ENCODE measurements around the gene SEMA6C.

Gene SEMA6C

DNA sequence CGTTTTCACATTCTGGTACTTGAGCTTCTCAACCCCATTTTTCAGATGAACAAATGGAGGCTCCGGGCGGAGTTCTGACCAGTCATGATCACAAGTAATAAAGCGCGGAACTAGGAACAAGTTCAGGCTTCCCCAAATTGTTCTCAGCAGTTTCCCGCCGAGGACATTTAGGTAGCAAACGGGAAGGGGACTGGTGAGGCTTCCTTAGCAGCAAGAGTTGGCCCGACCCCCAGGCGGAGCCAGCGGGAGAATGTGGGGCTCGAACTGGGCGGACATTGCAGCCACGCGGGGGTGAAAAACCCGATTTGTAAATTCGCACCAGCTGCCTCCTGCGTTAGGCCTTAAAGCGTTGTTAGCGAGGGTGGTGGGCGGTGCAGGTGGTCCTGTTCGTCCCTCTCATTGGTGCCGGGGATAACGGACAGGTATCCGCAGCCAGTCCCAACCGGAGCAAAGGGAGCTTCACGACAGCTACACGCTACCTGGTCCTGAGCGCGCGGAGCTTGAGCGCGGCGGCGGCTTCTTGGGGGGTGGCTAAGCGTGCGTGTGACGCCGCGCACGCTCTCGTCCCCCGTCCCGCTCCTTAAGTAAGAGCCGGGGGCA lies 15.3 kb downstream of the SEMA6C start:
- H2BK12ac ChIP-seq (ENCODE audit: low read length) = no peak overlapping the region
- no peaks in the 10 kb centered on the region for H3K79me1 ChIP-seq (ENCODE audit: low read depth, low read length)
- H3K4me2 ChIP-seq (ENCODE audit: insufficient read depth, low read length, poor library complexity, severe bottlenecking) = peak overlapping the region; percentile 86
- no peak overlapping the region for H3K4ac ChIP-seq (ENCODE audit: low read length)
- H2BK120ac ChIP-seq (ENCODE audit: low read depth, low read length) = no peak overlapping the region
- peak overlapping the region; percentile 35 for H3K23ac ChIP-seq (ENCODE audit: low read depth, low read length, poor library complexity)
- H2AK5ac ChIP-seq (ENCODE audit: low read depth, low read length) = no peak overlapping the region
- H3K4me3 ChIP-seq (ENCODE audit: low read length in 2 of 2) = peak overlapping the region in 1 of 2 donors; percentile 70
- no peak overlapping the region for H2AFZ ChIP-seq (ENCODE audit: low read length)
- no CpG with 5 or more reads among the region's 45 CpGs for WGBS, 2 donors (ENCODE audit: extremely low coverage in 2 of 2, insufficient read length in 2 of 2, insufficient replicate concordance in 1 of 2)
- H3K9ac ChIP-seq (ENCODE audit: low read depth, low read length, poor library complexity) = no peak overlapping the region
- H2BK15ac ChIP-seq (ENCODE audit: low read length) = no peak overlapping the region
- H3K27me3 ChIP-seq (ENCODE audit: control insufficient read depth in 3 of 3, insufficient read depth in 3 of 3, low read depth in 1 of 3, low read length in 3 of 3) = peaks cover 0 to 27% (median 5%) of the 10 kb centered on the region in 3 experiments
- H3K36me3 ChIP-seq (replicated peaks in 1 of 2; ENCODE audit: control insufficient read depth in 2 of 2, insufficient read depth in 2 of 2, low read length in 2 of 2) = peaks cover 18 to 41% of the 10 kb centered on the region in 2 donors
- H3K14ac ChIP-seq (ENCODE audit: low read length) = no peak overlapping the region
- no peak overlapping the region for H4K8ac ChIP-seq (ENCODE audit: low read depth, low read length)
- peak overlapping the region; percentile 82 for H3K18ac ChIP-seq (ENCODE audit: low read length)
- no peak overlapping the region for H2BK5ac ChIP-seq (ENCODE audit: low read length)
- peak; percentile 85 for DNase-seq (ENCODE audit: low spot score)
- no peaks in the 10 kb centered on the region for H3K9me3 ChIP-seq (replicated peaks in 1 of 2; ENCODE audit: control insufficient read depth in 2 of 2, insufficient read depth in 1 of 2, low read depth in 1 of 2, low read length in 2 of 2)
- peaks cover 0 to 8% of the 10 kb centered on the region in 2 donors for H3K4me1 ChIP-seq (ENCODE audit: control insufficient read depth in 2 of 2, insufficient read depth in 1 of 2, low read depth in 1 of 2, low read length in 2 of 2)
- H3K27ac ChIP-seq (replicated peaks; ENCODE audit: low read length) = no peak overlapping the region
- H4K91ac ChIP-seq (ENCODE audit: low read depth, low read length, poor library complexity) = no peak overlapping the region

DNA sequence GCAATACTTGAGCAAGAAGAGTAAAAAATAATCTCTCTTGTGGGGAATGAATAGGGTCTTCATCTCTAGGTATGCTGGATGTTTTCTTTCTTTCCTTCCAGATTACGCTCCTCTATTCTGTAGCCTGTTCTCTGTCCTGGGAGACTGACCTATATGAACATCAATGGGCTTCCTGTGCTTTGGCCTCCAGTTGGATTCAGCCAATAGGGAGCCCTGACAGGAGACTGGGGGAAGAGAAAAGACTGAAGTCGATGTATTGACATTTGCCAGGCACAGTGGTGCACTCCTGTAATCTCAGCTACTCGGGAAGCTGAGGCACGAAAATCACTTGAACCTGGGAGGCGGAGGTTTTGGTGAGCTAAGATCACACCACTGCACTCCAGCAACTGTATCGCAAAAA lies 17.6 kb downstream of the SEMA6C start:
- no peak for DNase-seq (ENCODE audit: low spot score)
- H2AK5ac ChIP-seq (ENCODE audit: low read depth, low read length) = no peak overlapping the region
- no peak overlapping the region for H3K4me2 ChIP-seq (ENCODE audit: insufficient read depth, low read length, poor library complexity, severe bottlenecking)
- H3K9me3 ChIP-seq (replicated peaks in 1 of 2; ENCODE audit: control insufficient read depth in 2 of 2, insufficient read depth in 1 of 2, low read depth in 1 of 2, low read length in 2 of 2) = no peaks in the 10 kb centered on the region
- no peak overlapping the region for H3K27ac ChIP-seq (replicated peaks; ENCODE audit: low read length)
- H3K4me3 ChIP-seq (ENCODE audit: low read length in 2 of 2) = no peak overlapping the region
- H2BK12ac ChIP-seq (ENCODE audit: low read length) = no peak overlapping the region
- H3K14ac ChIP-seq (ENCODE audit: low read length) = no peak overlapping the region
- H2BK5ac ChIP-seq (ENCODE audit: low read length) = no peak overlapping the region
- peaks cover 7 to 8% of the 10 kb centered on the region in 2 donors for H3K4me1 ChIP-seq (ENCODE audit: control insufficient read depth in 2 of 2, insufficient read depth in 1 of 2, low read depth in 1 of 2, low read length in 2 of 2)
- no peak overlapping the region for H2BK120ac ChIP-seq (ENCODE audit: low read depth, low read length)
- H3K79me1 ChIP-seq (ENCODE audit: low read depth, low read length) = no peaks in the 10 kb centered on the region
- peaks cover 2 to 18% of the 10 kb centered on the region in 2 donors for H3K36me3 ChIP-seq (replicated peaks in 1 of 2; ENCODE audit: control insufficient read depth in 2 of 2, insufficient read depth in 2 of 2, low read length in 2 of 2)
- H4K91ac ChIP-seq (ENCODE audit: low read depth, low read length, poor library complexity) = no peak overlapping the region
- H3K18ac ChIP-seq (ENCODE audit: low read length) = no peak overlapping the region
- no peak overlapping the region for H3K9ac ChIP-seq (ENCODE audit: low read depth, low read length, poor library complexity)
- H2BK15ac ChIP-seq (ENCODE audit: low read length) = no peak overlapping the region
- no peak overlapping the region for H4K8ac ChIP-seq (ENCODE audit: low read depth, low read length)
- whole genome bisulfite sequencing, 2 donors (ENCODE audit: extremely low coverage in 2 of 2, insufficient read length in 2 of 2, insufficient replicate concordance in 1 of 2) = no CpG with 5 or more reads among the region's 6 CpGs
- H2AFZ ChIP-seq (ENCODE audit: low read length) = no peak overlapping the region
- H3K23ac ChIP-seq (ENCODE audit: low read depth, low read length, poor library complexity) = no peak overlapping the region
- H3K27me3 ChIP-seq (ENCODE audit: control insufficient read depth in 3 of 3, insufficient read depth in 3 of 3, low read depth in 1 of 3, low read length in 3 of 3) = peaks cover 0 to 22% (median 5%) of the 10 kb centered on the region in 3 experiments
- no peak overlapping the region for H3K4ac ChIP-seq (ENCODE audit: low read length)

DNA sequence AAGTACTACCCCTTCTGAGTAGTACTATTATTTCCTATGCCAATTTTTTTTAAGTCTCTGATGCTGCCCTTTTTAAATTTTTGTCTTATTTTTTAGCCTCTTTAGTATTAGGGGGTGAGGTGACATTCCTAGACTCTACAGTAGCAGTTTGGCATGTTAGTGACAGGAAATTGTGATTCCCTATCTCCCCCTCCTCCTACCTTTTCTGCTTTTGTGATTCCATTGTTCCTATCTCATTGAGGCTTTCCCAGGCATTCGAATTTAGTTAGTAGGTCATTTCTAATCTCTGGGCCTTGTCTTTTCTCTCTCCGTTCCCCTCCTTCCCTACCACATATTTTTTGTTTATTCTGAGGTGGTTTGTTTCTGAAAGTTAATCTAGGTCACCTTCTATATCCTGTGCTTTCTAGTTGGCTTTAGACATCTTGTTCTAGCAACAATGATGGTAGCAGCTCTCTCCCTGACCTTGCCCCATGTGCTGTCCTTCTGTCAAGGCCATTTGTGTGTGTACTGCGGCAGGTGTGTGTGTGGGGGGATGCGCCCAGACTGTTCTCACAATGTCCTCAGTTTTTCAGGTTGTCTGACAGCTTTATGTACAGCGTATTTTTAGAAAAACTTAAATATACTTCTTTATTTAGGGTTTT lies 21.5 kb downstream of the SEMA6C start:
- no CpG with 5 or more reads among the region's 5 CpGs for WGBS, 2 donors (ENCODE audit: extremely low coverage in 2 of 2, insufficient read length in 2 of 2, insufficient replicate concordance in 1 of 2)
- no peak overlapping the region for H3K27ac ChIP-seq (replicated peaks; ENCODE audit: low read length)

DNA sequence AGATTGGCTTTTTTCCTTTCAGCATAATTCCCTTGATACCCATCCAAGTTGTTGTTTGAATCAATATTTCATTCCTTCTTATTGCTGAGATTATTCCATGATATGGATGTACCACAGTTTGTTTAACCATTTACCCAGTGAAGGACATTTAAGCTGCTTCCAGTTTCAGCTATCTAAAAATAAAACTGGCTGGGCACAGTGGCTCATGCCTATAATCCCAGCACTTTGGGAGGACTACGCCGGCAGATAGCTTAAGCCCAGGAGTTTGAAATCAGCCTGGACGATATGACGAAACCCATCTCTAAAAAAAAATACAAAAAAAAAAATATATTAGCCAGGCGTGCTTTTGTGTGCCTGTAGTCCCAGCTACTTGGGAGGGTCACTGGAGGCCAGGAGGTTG lies 32.6 kb downstream of the SEMA6C start:
- Histone ChIP-seq H2BK5ac (ENCODE audit: low read length) (no peak overlapping the region), H3K4me2 (ENCODE audit: insufficient read depth, low read length, poor library complexity, severe bottlenecking) (no peak overlapping the region)

More for the DNA sequence above, 21.5 kb downstream of the SEMA6C start:
- H2BK120ac ChIP-seq (ENCODE audit: low read depth, low read length) = no peak overlapping the region
- no peak overlapping the region for H3K9ac ChIP-seq (ENCODE audit: low read depth, low read length, poor library complexity)
- H3K27me3 ChIP-seq (ENCODE audit: control insufficient read depth in 3 of 3, insufficient read depth in 3 of 3, low read depth in 1 of 3, low read length in 3 of 3) = no peaks in the 10 kb centered on the region
- no peak overlapping the region for H4K8ac ChIP-seq (ENCODE audit: low read depth, low read length)
- no peaks in the 10 kb centered on the region for H3K79me1 ChIP-seq (ENCODE audit: low read depth, low read length)
- H2BK12ac ChIP-seq (ENCODE audit: low read length) = no peak overlapping the region
- no peak overlapping the region for H4K91ac ChIP-seq (ENCODE audit: low read depth, low read length, poor library complexity)
- no peak overlapping the region for H2AK5ac ChIP-seq (ENCODE audit: low read depth, low read length)
- DNase-seq (ENCODE audit: low spot score) = no peak
- H3K36me3 ChIP-seq (replicated peaks in 1 of 2; ENCODE audit: control insufficient read depth in 2 of 2, insufficient read depth in 2 of 2, low read length in 2 of 2) = no peaks in the 10 kb centered on the region
- no peak overlapping the region for H3K4ac ChIP-seq (ENCODE audit: low read length)
- no peak overlapping the region for H2BK5ac ChIP-seq (ENCODE audit: low read length)
- no peak overlapping the region for H3K18ac ChIP-seq (ENCODE audit: low read length)
- H3K4me2 ChIP-seq (ENCODE audit: insufficient read depth, low read length, poor library complexity, severe bottlenecking) = no peak overlapping the region
- H2BK15ac ChIP-seq (ENCODE audit: low read length) = no peak overlapping the region
- no peak overlapping the region for H3K14ac ChIP-seq (ENCODE audit: low read length)
- no peak overlapping the region for H3K4me3 ChIP-seq (ENCODE audit: low read length in 2 of 2)
- peaks cover 0 to 7% of the 10 kb centered on the region in 2 donors for H3K4me1 ChIP-seq (ENCODE audit: control insufficient read depth in 2 of 2, insufficient read depth in 1 of 2, low read depth in 1 of 2, low read length in 2 of 2)
- H3K23ac ChIP-seq (ENCODE audit: low read depth, low read length, poor library complexity) = no peak overlapping the region
- H3K9me3 ChIP-seq (replicated peaks in 1 of 2; ENCODE audit: control insufficient read depth in 2 of 2, insufficient read depth in 1 of 2, low read depth in 1 of 2, low read length in 2 of 2) = no peaks in the 10 kb centered on the region
- H2AFZ ChIP-seq (ENCODE audit: low read length) = peak overlapping the region; percentile 10

More for the DNA sequence above, 32.6 kb downstream of the SEMA6C start:
- H4K8ac ChIP-seq (ENCODE audit: low read depth, low read length) = no peak overlapping the region
- no peak overlapping the region for H3K4ac ChIP-seq (ENCODE audit: low read length)
- H3K27me3 ChIP-seq (ENCODE audit: control insufficient read depth in 3 of 3, insufficient read depth in 3 of 3, low read depth in 1 of 3, low read length in 3 of 3) = no peaks in the 10 kb centered on the region
- H3K4me3 ChIP-seq (ENCODE audit: low read length in 2 of 2) = no peak overlapping the region
- no peak overlapping the region for H2AK5ac ChIP-seq (ENCODE audit: low read depth, low read length)
- H2BK12ac ChIP-seq (ENCODE audit: low read length) = no peak overlapping the region
- no CpG with 5 or more reads among the region's 5 CpGs for WGBS, 2 donors (ENCODE audit: extremely low coverage in 2 of 2, insufficient read length in 2 of 2, insufficient replicate concordance in 1 of 2)
- H2BK120ac ChIP-seq (ENCODE audit: low read depth, low read length) = no peak overlapping the region
- H3K9me3 ChIP-seq (replicated peaks in 1 of 2; ENCODE audit: control insufficient read depth in 2 of 2, insufficient read depth in 1 of 2, low read depth in 1 of 2, low read length in 2 of 2) = no peaks in the 10 kb centered on the region
- H2BK15ac ChIP-seq (ENCODE audit: low read length) = no peak overlapping the region
- no peak overlapping the region for H2AFZ ChIP-seq (ENCODE audit: low read length)
- H3K36me3 ChIP-seq (replicated peaks in 1 of 2; ENCODE audit: control insufficient read depth in 2 of 2, insufficient read depth in 2 of 2, low read length in 2 of 2) = no peaks in the 10 kb centered on the region
- H3K9ac ChIP-seq (ENCODE audit: low read depth, low read length, poor library complexity) = no peak overlapping the region
- DNase-seq (ENCODE audit: low spot score) = no peak
- peaks cover 0 to 2% of the 10 kb centered on the region in 2 donors for H3K4me1 ChIP-seq (ENCODE audit: control insufficient read depth in 2 of 2, insufficient read depth in 1 of 2, low read depth in 1 of 2, low read length in 2 of 2)
- no peak overlapping the region for H3K18ac ChIP-seq (ENCODE audit: low read length)
- H4K91ac ChIP-seq (ENCODE audit: low read depth, low read length, poor library complexity) = no peak overlapping the region
- H3K14ac ChIP-seq (ENCODE audit: low read length) = no peak overlapping the region
- no peak overlapping the region for H3K23ac ChIP-seq (ENCODE audit: low read depth, low read length, poor library complexity)
- no peak overlapping the region for H3K27ac ChIP-seq (replicated peaks; ENCODE audit: low read length)
- no peaks in the 10 kb centered on the region for H3K79me1 ChIP-seq (ENCODE audit: low read depth, low read length)

Data from neuronal stem cell (in vitro differentiated cells).